BE2C (cell line): ENCODE measurements around the gene MYBL2.
A peak's percentile ranks its signal among the peaks of the same experiment; 100 is the strongest.

Experiments used
- DNase-seq: peaks from one replicate; pipeline ENCODE4 v3.0.0-alpha.2; 2020
- H3K27me3 ChIP-seq: fragments of 250-450 bp; sonication (Bioruptor Pico); 2 replicates; pipeline ENCODE4 v1.5.1; 2020; ENCODE audit warnings: mild to moderate bottlenecking
- H3K36me3 ChIP-seq: fragments of 250-450 bp; sonication (Bioruptor Pico); 2 replicates; pipeline ENCODE4 v1.5.1; 2020; ENCODE audit warnings: mild to moderate bottlenecking
- H3K4me1 ChIP-seq: fragments of 250-450 bp; sonication (Bioruptor Pico); 2 replicates; pipeline ENCODE4 v1.5.1; 2020
- H3K4me3 ChIP-seq: 2 replicates; pipeline ENCODE4 v1.5.1; 2011; ENCODE audit warnings: low read depth, low read length
- H3K9me3 ChIP-seq: fragments of 250-450 bp; sonication (Bioruptor Pico); 2 replicates; pipeline ENCODE4 v1.5.1; 2020
- CTCF ChIP-seq: IDR thresholded peaks from 2 replicates; pipeline ENCODE4 v1.5.1; 2012; ENCODE audit warnings: mild to moderate bottlenecking, low read depth, low read length

Gene MYBL2

GRCh38 chr20:43728686-43729255 is 61.9 kb downstream of the MYBL2 start:
- DNase-seq: no peak
- TF ChIP-seq CTCF: no peak
- Histone ChIP-seq H3K4me1 (peaks cover 3% of the 10 kb centered on the region; the same call in 1 of the 2 replicates), H3K4me3 (no peak overlapping the region), H3K27me3 (no peaks in the 10 kb centered on the region), H3K36me3 (no peaks in the 10 kb centered on the region), H3K9me3 (no peaks in the 10 kb centered on the region)

- no peaks in the 10 kb centered on the region for H3K36me3 ChIP-seq
- no peak overlapping the region for H3K4me3 ChIP-seq
- DNase-seq: peak; percentile 42
- no peak for TF ChIP-seq CTCF
- H3K9me3 ChIP-seq: no peaks in the 10 kb centered on the region
- H3K27me3 ChIP-seq: no peaks in the 10 kb centered on the region
- peaks cover 3% of the 10 kb centered on the region; the same call in 1 of the 2 replicates for H3K4me1 ChIP-seq
These were observed 64.6 kb downstream of the MYBL2 start for GRCh38 chr20:43731469-43731868.

- Histone ChIP-seq H3K27me3 (no peaks in the 10 kb centered on the region), H3K9me3 (no peaks in the 10 kb centered on the region), H3K36me3 (no peaks in the 10 kb centered on the region), H3K4me1 (peaks cover 3% of the 10 kb centered on the region; the same call in 1 of the 2 replicates), H3K4me3 (no peak overlapping the region)
- no peak for TF ChIP-seq CTCF
- DNase-seq: no peak
These were observed 65.0 kb downstream of the MYBL2 start for GRCh38 chr20:43731927-43732326.

GRCh38 chr20:43736588-43737158 is 69.8 kb downstream of the MYBL2 start:
- Histone ChIP-seq H3K27me3 (no peaks in the 10 kb centered on the region), H3K36me3 (no peaks in the 10 kb centered on the region), H3K4me1 (no peaks in the 10 kb centered on the region), H3K4me3 (no peak overlapping the region), H3K9me3 (no peaks in the 10 kb centered on the region)
- DNase-seq: no peak
- TF ChIP-seq CTCF: no peak

GRCh38 chr20:43737925-43738324 is 71.0 kb downstream of the MYBL2 start:
- no peak for DNase-seq
- Histone ChIP-seq H3K27me3 (no peaks in the 10 kb centered on the region), H3K9me3 (no peaks in the 10 kb centered on the region), H3K4me3 (no peak overlapping the region), H3K4me1 (no peaks in the 10 kb centered on the region), H3K36me3 (no peaks in the 10 kb centered on the region)
- no peak for TF ChIP-seq CTCF

DNA sequence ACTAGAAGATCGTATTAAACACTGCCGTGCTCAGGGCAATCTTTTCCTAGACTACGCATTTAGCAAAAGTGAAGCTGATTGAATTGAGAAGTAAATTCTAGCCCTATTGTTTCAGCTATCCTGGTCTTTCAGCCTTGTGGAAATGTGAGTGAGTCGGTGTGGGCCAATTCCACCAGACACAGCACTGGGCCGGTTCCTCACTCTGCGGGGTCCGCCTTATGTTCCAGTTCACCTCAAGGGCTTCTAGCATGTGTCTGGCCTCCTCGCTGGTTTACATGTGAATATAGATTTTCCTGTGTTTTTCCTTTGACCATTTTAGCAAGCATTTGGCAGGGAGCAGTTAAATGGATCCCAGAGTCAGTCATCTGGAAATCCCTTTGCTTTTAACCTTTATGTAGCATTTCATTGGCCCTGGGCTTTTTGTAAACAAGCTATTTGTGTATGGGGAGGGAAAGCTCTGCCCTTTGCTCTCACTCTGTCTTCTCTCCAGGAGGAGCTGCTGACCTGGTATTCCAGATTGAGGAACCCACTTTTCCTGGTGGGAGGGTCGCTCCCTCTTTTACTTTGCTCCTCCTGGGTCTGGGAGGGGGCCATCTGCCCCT is 72.3 kb downstream of the MYBL2 start:
- Histone ChIP-seq H3K27me3 (no peaks in the 10 kb centered on the region), H3K4me1 (no peaks in the 10 kb centered on the region), H3K36me3 (no peaks in the 10 kb centered on the region), H3K4me3 (no peak overlapping the region), H3K9me3 (no peaks in the 10 kb centered on the region)
- no peak for DNase-seq
- no peak for TF ChIP-seq CTCF
